ENCODE measurements around the gene KRTAP4-12. TPM values are rescaled to one million over a fixed set of nuclear protein-coding genes. Genes with fewer than 3 reads are reported as not detected.
"Not testable (repeated sequence)": the region's sequence is repeated elsewhere in the genome, so short reads cannot be mapped to it uniquely, and the experiment has no call there.

KRTAP4-12 gene
- total and polyA plus RNA-seq, 4 donors = not detected

DNA sequence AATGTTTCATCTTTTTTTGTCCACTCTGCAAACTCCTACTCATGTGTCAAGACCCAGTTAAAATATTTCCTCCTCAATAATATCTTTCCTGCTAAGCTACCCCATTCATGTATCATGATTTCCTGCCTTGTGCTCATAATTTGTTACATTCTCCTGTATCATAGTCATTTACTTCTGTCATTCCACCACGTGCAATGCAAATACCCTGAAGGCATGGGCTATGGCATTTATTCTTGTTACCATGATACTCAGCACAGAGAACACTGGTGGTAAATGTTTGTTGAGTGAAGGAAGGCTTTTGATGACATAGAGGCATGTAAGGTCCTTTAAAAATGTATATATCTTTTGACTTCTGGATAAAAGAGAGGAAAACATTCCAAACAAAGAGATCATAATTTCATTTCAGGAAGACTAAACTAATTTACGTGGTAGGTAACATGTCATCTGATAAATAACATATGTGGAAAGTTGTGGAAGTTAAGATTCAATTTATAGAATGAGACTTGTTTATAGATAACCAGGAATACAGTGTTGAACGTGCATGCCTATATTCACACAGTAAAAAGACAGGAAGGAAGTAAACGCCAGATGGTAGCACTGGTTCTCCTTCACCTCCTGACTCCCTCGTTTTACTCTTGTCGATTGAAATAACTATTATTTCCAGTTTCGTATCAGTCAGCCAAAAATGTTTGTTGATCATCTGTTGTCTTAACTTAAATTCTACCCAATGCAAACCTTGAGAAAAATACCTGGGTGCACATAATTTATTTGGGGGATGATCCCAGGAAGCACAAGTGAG, 24.1 kb downstream of the KRTAP4-12 start:
- H3K9me3 ChIP-seq (ENCODE audit: control insufficient read depth, insufficient read depth, low read length); DNase-seq (ENCODE audit: low read depth in 4 of 6, low spot score in 6 of 6); H3K36me3 ChIP-seq (ENCODE audit: control insufficient read depth, insufficient read depth, low read length); H3K4me3 ChIP-seq (ENCODE audit: low read depth, low read length); H3K27me3 ChIP-seq (ENCODE audit: control insufficient read depth, insufficient read depth, low read length); H3K4me1 ChIP-seq (ENCODE audit: control insufficient read depth, insufficient read depth, low read length); H3K27ac ChIP-seq (ENCODE audit: low read depth, low read length): not testable (repeated sequence)
- WGBS (ENCODE audit: insufficient coverage) = 100% methylated on average over 1 of the region's 7 CpGs

DNA sequence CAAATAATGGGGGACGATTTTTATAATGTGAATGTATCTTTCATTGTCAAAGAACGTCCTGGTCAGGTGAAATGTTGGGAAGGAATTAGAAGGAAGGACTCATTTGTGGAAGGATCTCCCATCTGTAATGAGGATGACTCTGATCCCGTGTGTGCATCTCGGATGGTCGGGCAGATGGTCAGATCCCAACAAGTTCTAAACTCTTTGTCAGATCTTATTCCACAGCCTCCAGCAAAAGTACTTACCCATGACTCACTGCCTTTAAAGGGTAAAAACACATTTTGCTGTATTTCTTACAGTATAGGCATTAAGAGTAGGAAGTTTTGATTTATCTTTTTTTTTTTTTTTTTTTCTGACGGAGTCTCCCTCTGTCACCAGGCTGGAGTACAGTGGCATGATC, 25.5 kb downstream of the KRTAP4-12 start:
- Histone ChIP-seq H3K27me3 (ENCODE audit: control insufficient read depth, insufficient read depth, low read length) (no peaks in the 10 kb centered on the region), H3K4me1 (ENCODE audit: control insufficient read depth, insufficient read depth, low read length) (no peaks in the 10 kb centered on the region), H3K27ac (ENCODE audit: low read depth, low read length) (no peak overlapping the region), H3K36me3 (ENCODE audit: control insufficient read depth, insufficient read depth, low read length) (no peaks in the 10 kb centered on the region), H3K9me3 (ENCODE audit: control insufficient read depth, insufficient read depth, low read length) (no peaks in the 10 kb centered on the region), H3K4me3 (ENCODE audit: low read depth, low read length) (no peak overlapping the region)
- WGBS (ENCODE audit: insufficient coverage) = 80% methylated on average over 1 of the region's 6 CpGs
- DNase-seq (ENCODE audit: low read depth in 4 of 6, low spot score in 6 of 6) = no peak

DNA sequence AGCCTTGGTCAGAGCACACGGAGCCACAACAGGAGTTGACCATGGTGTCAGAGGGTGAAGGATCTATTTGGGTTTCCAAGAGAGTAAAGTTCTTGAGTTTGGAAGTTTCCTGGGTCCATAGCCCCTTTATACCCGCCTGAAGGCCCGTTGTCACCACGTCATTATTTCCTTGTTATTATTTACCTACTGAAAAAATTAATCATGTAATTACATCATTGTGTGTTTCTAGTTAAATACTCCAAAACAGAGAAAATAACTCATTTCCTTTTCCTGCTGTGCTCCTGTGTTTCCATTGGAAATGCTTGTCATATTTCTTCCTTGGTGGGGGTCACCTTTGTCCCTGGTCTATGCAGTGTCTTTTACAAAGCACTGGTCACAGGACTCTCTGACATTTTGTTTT, 25.9 kb downstream of the KRTAP4-12 start, which contains the start of gene KRTAP4-8:
TSS of gene KRTAP4-8 (minus strand) at position 101 of the 400 bp plus-strand sequence. CDS start at position 43, 58 bp downstream.
- WGBS (ENCODE audit: insufficient coverage) = 63% methylated on average over 1 of the region's 4 CpGs
- Histone ChIP-seq H3K36me3 (ENCODE audit: control insufficient read depth, insufficient read depth, low read length) (no peaks in the 10 kb centered on the region), H3K27ac (ENCODE audit: low read depth, low read length) (no peak within 1 kb of the TSS)

DNA sequence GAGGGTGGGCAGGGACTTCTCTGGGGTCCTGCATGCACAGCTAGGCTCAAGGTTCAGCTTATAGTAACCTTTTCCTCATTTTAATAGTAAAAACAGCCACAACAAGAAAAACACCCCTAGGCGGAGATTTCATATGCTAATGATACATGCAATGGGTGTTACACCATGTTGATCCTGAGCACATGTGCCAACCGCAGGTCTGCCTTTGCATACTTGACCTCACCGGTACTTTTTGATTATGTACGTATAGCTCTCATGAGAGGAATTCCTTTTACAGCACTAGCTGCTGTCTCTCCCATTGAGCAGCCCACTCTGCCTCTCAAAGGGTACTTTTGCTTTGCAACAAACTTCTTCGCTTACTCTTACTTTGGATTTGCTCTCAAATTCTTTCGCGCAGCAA, 27.9 kb downstream of the KRTAP4-12 start:
- H3K36me3 ChIP-seq (ENCODE audit: control insufficient read depth, insufficient read depth, low read length) = no peaks in the 10 kb centered on the region
- no peak for DNase-seq (ENCODE audit: low read depth in 4 of 6, low spot score in 6 of 6)
- no peaks in the 10 kb centered on the region for H3K27me3 ChIP-seq (ENCODE audit: control insufficient read depth, insufficient read depth, low read length)
- H3K27ac ChIP-seq (ENCODE audit: low read depth, low read length) = no peak overlapping the region
- 76% methylated on average over 3 of the region's 7 CpGs for WGBS (ENCODE audit: insufficient coverage)
- no peak overlapping the region for H3K4me3 ChIP-seq (ENCODE audit: low read depth, low read length)
- H3K9me3 ChIP-seq (ENCODE audit: control insufficient read depth, insufficient read depth, low read length) = no peaks in the 10 kb centered on the region
- no peaks in the 10 kb centered on the region for H3K4me1 ChIP-seq (ENCODE audit: control insufficient read depth, insufficient read depth, low read length)

More for the DNA sequence above, 25.9 kb downstream of the KRTAP4-12 start, which contains the start of gene KRTAP4-8:
- Histone ChIP-seq H3K4me3 (ENCODE audit: low read depth, low read length) (no peak within 1 kb of the TSS), H3K27me3 (ENCODE audit: control insufficient read depth, insufficient read depth, low read length) (no peaks in the 10 kb centered on the region), H3K4me1 (ENCODE audit: control insufficient read depth, insufficient read depth, low read length) (no peaks in the 10 kb centered on the region), H3K9me3 (ENCODE audit: control insufficient read depth, insufficient read depth, low read length) (no peaks in the 10 kb centered on the region)
- DNase-seq (ENCODE audit: low read depth in 4 of 6, low spot score in 6 of 6) = no peak

DNA sequence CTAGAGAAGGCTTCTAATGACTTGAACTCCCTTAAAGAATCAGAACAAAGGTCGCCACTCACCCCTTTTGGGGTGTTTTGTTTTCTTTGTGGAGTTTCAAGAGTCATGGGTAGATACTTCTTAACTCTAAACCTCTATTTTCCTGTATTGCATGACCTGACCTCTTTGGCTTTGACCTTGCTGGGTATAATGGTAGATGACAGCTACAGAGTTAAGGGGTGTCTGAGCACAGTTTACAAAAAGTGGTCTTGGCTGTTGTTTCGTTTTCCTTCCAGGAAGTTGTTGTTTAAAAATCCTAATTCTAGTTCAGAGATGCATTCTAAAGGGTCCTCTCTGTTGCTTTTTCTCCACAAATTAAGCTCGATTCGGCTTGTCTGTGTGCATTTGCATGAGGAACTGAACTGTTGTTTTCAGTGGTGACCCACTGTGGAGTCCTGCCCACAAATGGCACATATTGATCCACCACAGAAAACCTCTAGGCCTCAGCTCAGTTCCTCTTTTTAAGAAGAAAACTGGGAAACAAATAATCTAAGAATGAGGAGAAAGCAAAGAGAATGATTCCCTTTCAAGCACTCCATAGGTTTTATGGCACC, 35.1 kb downstream of the KRTAP4-12 start:
- H3K27ac ChIP-seq (ENCODE audit: low read depth, low read length); H3K36me3 ChIP-seq (ENCODE audit: control insufficient read depth, insufficient read depth, low read length); DNase-seq (ENCODE audit: low read depth in 4 of 6, low spot score in 6 of 6); H3K27me3 ChIP-seq (ENCODE audit: control insufficient read depth, insufficient read depth, low read length); H3K9me3 ChIP-seq (ENCODE audit: control insufficient read depth, insufficient read depth, low read length); H3K4me1 ChIP-seq (ENCODE audit: control insufficient read depth, insufficient read depth, low read length); H3K4me3 ChIP-seq (ENCODE audit: low read depth, low read length): not testable (repeated sequence)
- no CpG with 5 or more reads among the region's 4 CpGs for WGBS (ENCODE audit: insufficient coverage)

DNA sequence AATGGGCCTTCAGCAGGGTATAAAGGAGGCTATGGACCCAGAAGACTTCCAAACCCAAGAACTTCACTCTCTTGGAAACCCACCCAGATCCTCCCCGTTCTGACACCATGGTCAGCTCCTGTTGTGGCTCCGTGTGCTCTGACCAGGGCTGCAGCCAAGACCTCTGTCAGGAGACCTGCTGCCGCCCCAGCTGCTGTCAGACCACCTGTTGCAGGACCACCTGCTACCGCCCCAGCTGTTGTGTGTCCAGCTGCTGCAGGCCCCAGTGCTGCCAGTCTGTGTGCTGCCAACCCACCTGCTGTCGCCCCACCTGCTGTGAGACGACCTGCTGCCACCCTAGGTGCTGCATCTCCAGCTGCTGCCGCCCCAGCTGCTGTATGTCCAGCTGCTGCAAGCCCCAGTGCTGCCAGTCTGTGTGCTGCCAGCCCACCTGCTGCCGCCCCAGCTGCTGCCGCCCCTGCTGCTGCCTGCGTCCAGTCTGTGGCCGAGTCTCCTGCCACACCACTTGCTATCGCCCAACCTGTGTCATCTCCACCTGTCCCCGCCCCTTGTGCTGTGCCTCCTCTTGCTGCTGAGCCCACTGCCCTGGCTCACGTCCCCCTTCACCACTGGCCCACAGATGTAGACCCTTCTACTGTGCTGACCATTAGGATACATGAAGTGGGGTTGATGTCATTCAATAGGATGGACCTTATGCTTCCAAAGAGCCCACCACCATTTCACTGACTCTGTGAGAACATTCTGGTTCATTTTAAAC, 39.7 kb downstream of the KRTAP4-12 start, which contains the start of gene KRTAP4-7:
TSS of gene KRTAP4-7 (plus strand) at position 51 of the 757 bp plus-strand sequence. CDS start at position 108, 57 bp downstream.
- not testable (repeated sequence) for H3K27me3 ChIP-seq (ENCODE audit: control insufficient read depth, insufficient read depth, low read length); H3K4me3 ChIP-seq (ENCODE audit: low read depth, low read length); DNase-seq (ENCODE audit: low read depth in 4 of 6, low spot score in 6 of 6); H3K4me1 ChIP-seq (ENCODE audit: control insufficient read depth, insufficient read depth, low read length); H3K27ac ChIP-seq (ENCODE audit: low read depth, low read length); H3K9me3 ChIP-seq (ENCODE audit: control insufficient read depth, insufficient read depth, low read length); H3K36me3 ChIP-seq (ENCODE audit: control insufficient read depth, insufficient read depth, low read length)
- WGBS (ENCODE audit: insufficient coverage) = 84% methylated on average over 12 of the region's 14 CpGs

DNA sequence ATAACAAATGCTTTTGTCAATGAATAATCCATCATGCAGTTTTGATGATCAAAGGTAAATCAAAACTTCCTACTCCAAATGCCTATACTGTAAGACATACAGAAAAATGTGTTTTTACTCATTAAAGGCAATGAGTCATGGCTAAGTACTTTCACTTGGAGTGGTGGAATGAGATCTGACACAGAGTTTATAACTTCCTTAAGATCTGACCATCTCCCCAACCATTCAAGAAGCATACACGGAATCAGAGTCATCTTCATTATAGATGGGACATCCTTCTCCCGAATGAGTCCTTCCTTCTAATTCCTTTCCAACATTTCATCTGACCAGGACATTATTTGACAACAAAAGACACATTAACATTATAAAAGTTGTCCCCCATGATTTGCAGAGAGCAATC, 40.6 kb downstream of the KRTAP4-12 start:
- H3K27me3 ChIP-seq (ENCODE audit: control insufficient read depth, insufficient read depth, low read length); DNase-seq (ENCODE audit: low read depth in 4 of 6, low spot score in 6 of 6); H3K36me3 ChIP-seq (ENCODE audit: control insufficient read depth, insufficient read depth, low read length); H3K4me1 ChIP-seq (ENCODE audit: control insufficient read depth, insufficient read depth, low read length); H3K9me3 ChIP-seq (ENCODE audit: control insufficient read depth, insufficient read depth, low read length); H3K27ac ChIP-seq (ENCODE audit: low read depth, low read length); H3K4me3 ChIP-seq (ENCODE audit: low read depth, low read length): not testable (repeated sequence)
- WGBS (ENCODE audit: insufficient coverage) = no CpG with 5 or more reads among the region's 2 CpGs

DNA sequence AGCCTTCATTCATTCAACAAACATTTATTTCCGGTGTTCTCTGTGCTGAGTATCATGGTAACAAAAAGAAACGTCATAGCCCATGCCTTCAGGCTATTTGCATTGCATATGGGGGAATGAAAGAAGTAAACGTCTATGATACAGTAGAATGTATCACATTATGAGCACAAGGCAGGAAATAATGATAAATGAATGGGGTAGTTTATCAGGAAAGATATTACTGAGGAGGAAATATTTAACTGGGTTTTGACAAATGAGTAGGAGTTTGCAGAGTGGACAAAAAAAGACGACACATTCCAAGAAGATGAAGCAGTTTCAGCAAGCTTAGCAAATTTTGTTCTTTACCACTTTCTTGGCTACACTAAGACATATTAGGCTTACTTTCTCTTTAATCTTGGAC, 41.4 kb downstream of the KRTAP4-12 start:
- H3K36me3 ChIP-seq (ENCODE audit: control insufficient read depth, insufficient read depth, low read length) = no peaks in the 10 kb centered on the region
- H3K4me1 ChIP-seq (ENCODE audit: control insufficient read depth, insufficient read depth, low read length) = no peaks in the 10 kb centered on the region
- H3K27me3 ChIP-seq (ENCODE audit: control insufficient read depth, insufficient read depth, low read length) = no peaks in the 10 kb centered on the region
- WGBS (ENCODE audit: insufficient coverage) = 76% methylated on average over 2 of the region's 4 CpGs
- DNase-seq (ENCODE audit: low read depth in 4 of 6, low spot score in 6 of 6) = no peak
- H3K27ac ChIP-seq (ENCODE audit: low read depth, low read length) = no peak overlapping the region
- no peaks in the 10 kb centered on the region for H3K9me3 ChIP-seq (ENCODE audit: control insufficient read depth, insufficient read depth, low read length)
- no peak overlapping the region for H3K4me3 ChIP-seq (ENCODE audit: low read depth, low read length)

DNA sequence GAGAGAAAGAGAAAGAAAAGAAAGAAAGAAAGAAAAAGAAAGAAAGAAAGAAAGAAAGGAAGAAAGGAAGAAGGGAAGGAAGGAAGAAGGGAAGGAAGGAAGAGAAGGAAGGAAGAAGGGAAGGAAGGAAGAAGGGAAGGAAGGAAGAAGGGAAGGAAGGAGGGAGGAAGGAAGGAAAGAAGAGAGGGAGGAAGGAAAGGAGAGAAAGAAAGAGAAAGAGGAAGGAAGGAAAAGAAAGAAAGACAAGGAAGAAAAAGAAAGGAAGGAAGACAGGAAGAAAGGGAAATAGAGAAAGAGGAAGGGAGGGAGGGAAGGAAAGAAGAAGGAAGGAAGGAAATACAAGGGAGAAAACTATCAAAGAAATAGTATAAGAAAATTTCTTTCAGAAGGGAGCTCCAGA, 47.2 kb downstream of the KRTAP4-12 start:
- H3K9me3 ChIP-seq (ENCODE audit: control insufficient read depth, insufficient read depth, low read length) = no peaks in the 10 kb centered on the region
- no peaks in the 10 kb centered on the region for H3K27me3 ChIP-seq (ENCODE audit: control insufficient read depth, insufficient read depth, low read length)
- no peak for DNase-seq (ENCODE audit: low read depth in 4 of 6, low spot score in 6 of 6)
- H3K27ac ChIP-seq (ENCODE audit: low read depth, low read length) = no peak overlapping the region
- H3K36me3 ChIP-seq (ENCODE audit: control insufficient read depth, insufficient read depth, low read length) = no peaks in the 10 kb centered on the region
- H3K4me1 ChIP-seq (ENCODE audit: control insufficient read depth, insufficient read depth, low read length) = no peaks in the 10 kb centered on the region
- H3K4me3 ChIP-seq (ENCODE audit: low read depth, low read length) = no peak overlapping the region

Measured in spinal cord (tissue), 10 donors.